ENCODE results near the gene PIGN. TPM values are rescaled to one million over a fixed set of nuclear protein-coding genes. Genes with fewer than 3 reads are reported as not detected.
A peak's percentile ranks its signal among the peaks of the same experiment; 100 is the strongest.

The PIGN gene
- total RNA-seq: 29.4 and 29.6 TPM in 2 replicates

GRCh38 chr18:62186774-62187542 is at the start of gene PIGN, which contains the start of gene RELCH:
TSS of gene PIGN (minus strand) at chr18:62187056. CDS start at chr18:62161353, 25,703 bp downstream.
TSS of gene RELCH (plus strand) at chr18:62187255. CDS start at chr18:62187506, 251 bp downstream.
- Mint-ChIP-seq H3K4me3 (ENCODE audit: low read depth) (peak within 1 kb of the TSS; percentile 97), H3K27ac (peak within 1 kb of the TSS; percentile 92), H3K9me3 (no peaks in the 10 kb centered on the region), H3K27me3 (ENCODE audit: low read depth) (no peaks in the 10 kb centered on the region), H3K36me3 (ENCODE audit: low read depth) (peaks cover 25% of the 10 kb centered on the region), H3K4me1 (ENCODE audit: low read depth) (peaks cover 42% of the 10 kb centered on the region)
- intact Hi-C loops (cut with micrococcal nuclease): loop anchor here (1.0 to 5.0 kb wide), 7 partner anchors 62 to 1235 kb away; partner anchors contain the start of genes KDSR, PHLPP1, TNFRSF11A and VPS4B
- peak; percentile 94 for DNase-seq (ENCODE audit: low spot score)

GRCh38 chr18:62236252-62236651 is 49.4 kb upstream of the PIGN start:
- no peak overlapping the region for H3K4me3 Mint-ChIP-seq (ENCODE audit: low read depth)
- H3K4me1 Mint-ChIP-seq (ENCODE audit: low read depth): peaks cover 15% of the 10 kb centered on the region
- peaks cover 17% of the 10 kb centered on the region for H3K9me3 Mint-ChIP-seq
- H3K27me3 Mint-ChIP-seq (ENCODE audit: low read depth): no peaks in the 10 kb centered on the region
- no peak overlapping the region for H3K27ac Mint-ChIP-seq
- intact Hi-C loops (cut with micrococcal nuclease): no loop called here
- DNase-seq (ENCODE audit: low spot score): no peak
- peaks cover 64% of the 10 kb centered on the region for H3K36me3 Mint-ChIP-seq (ENCODE audit: low read depth)

- no peak for DNase-seq (ENCODE audit: low spot score)
- H3K36me3 Mint-ChIP-seq (ENCODE audit: low read depth): peaks cover 71% of the 10 kb centered on the region
- no peak overlapping the region for H3K4me3 Mint-ChIP-seq (ENCODE audit: low read depth)
- peaks cover 21% of the 10 kb centered on the region for H3K9me3 Mint-ChIP-seq
- peaks cover 2% of the 10 kb centered on the region for H3K4me1 Mint-ChIP-seq (ENCODE audit: low read depth)
- H3K27me3 Mint-ChIP-seq (ENCODE audit: low read depth): no peaks in the 10 kb centered on the region
- no peak overlapping the region for H3K27ac Mint-ChIP-seq
- intact Hi-C loops (cut with micrococcal nuclease): no loop called here
These were observed 39.2 kb upstream of the PIGN start for GRCh38 chr18:62226047-62226446.

GRCh38 chr18:62224229-62224628 is 37.4 kb upstream of the PIGN start:
- no peak for DNase-seq (ENCODE audit: low spot score)
- Mint-ChIP-seq H3K4me3 (ENCODE audit: low read depth) (no peak overlapping the region), H3K4me1 (ENCODE audit: low read depth) (peaks cover 7% of the 10 kb centered on the region), H3K9me3 (peaks cover 21% of the 10 kb centered on the region), H3K27ac (no peak overlapping the region), H3K36me3 (ENCODE audit: low read depth) (peaks cover 66% of the 10 kb centered on the region), H3K27me3 (ENCODE audit: low read depth) (no peaks in the 10 kb centered on the region)
- intact Hi-C loops (cut with micrococcal nuclease): no loop called here

GRCh38 chr18:62214790-62215189 is 27.9 kb upstream of the PIGN start:
- H3K9me3 Mint-ChIP-seq: no peaks in the 10 kb centered on the region
- no peak for DNase-seq (ENCODE audit: low spot score)
- H3K27ac Mint-ChIP-seq: no peak overlapping the region
- H3K4me1 Mint-ChIP-seq (ENCODE audit: low read depth): peaks cover 10% of the 10 kb centered on the region
- intact Hi-C loops (cut with micrococcal nuclease): no loop called here
- no peak overlapping the region for H3K4me3 Mint-ChIP-seq (ENCODE audit: low read depth)
- H3K27me3 Mint-ChIP-seq (ENCODE audit: low read depth): no peaks in the 10 kb centered on the region
- H3K36me3 Mint-ChIP-seq (ENCODE audit: low read depth): peaks cover 48% of the 10 kb centered on the region

- H3K9me3 Mint-ChIP-seq: no peaks in the 10 kb centered on the region
- no peak for DNase-seq (ENCODE audit: low spot score)
- peaks cover 14% of the 10 kb centered on the region for H3K4me1 Mint-ChIP-seq (ENCODE audit: low read depth)
- H3K27me3 Mint-ChIP-seq (ENCODE audit: low read depth): no peaks in the 10 kb centered on the region
- H3K36me3 Mint-ChIP-seq (ENCODE audit: low read depth): peaks cover 42% of the 10 kb centered on the region
- intact Hi-C loops (cut with micrococcal nuclease): no loop called here
- no peak overlapping the region for H3K27ac Mint-ChIP-seq
- no peak overlapping the region for H3K4me3 Mint-ChIP-seq (ENCODE audit: low read depth)
These were observed 24.5 kb upstream of the PIGN start for GRCh38 chr18:62211325-62211828.

- Mint-ChIP-seq H3K4me3 (ENCODE audit: low read depth) (no peak overlapping the region), H3K36me3 (ENCODE audit: low read depth) (peaks cover 42% of the 10 kb centered on the region), H3K9me3 (no peaks in the 10 kb centered on the region), H3K27me3 (ENCODE audit: low read depth) (no peaks in the 10 kb centered on the region), H3K27ac (no peak overlapping the region), H3K4me1 (ENCODE audit: low read depth) (peaks cover 14% of the 10 kb centered on the region)
- no peak for DNase-seq (ENCODE audit: low spot score)
- intact Hi-C loops (cut with micrococcal nuclease): no loop called here
These were observed 23.3 kb upstream of the PIGN start for GRCh38 chr18:62210138-62210537.

GRCh38 chr18:62209046-62209445 is 22.2 kb upstream of the PIGN start:
- no peak overlapping the region for H3K27ac Mint-ChIP-seq
- H3K36me3 Mint-ChIP-seq (ENCODE audit: low read depth): peaks cover 36% of the 10 kb centered on the region
- no peak for DNase-seq (ENCODE audit: low spot score)
- intact Hi-C loops (cut with micrococcal nuclease): loop anchor here (5.0 kb wide), 1 partner anchor 33 kb away; no protein-coding TSS in a partner anchor
- H3K4me3 Mint-ChIP-seq (ENCODE audit: low read depth): no peak overlapping the region
- peaks cover 14% of the 10 kb centered on the region for H3K4me1 Mint-ChIP-seq (ENCODE audit: low read depth)
- H3K27me3 Mint-ChIP-seq (ENCODE audit: low read depth): no peaks in the 10 kb centered on the region
- no peaks in the 10 kb centered on the region for H3K9me3 Mint-ChIP-seq

- DNase-seq (ENCODE audit: low spot score): no peak
- Mint-ChIP-seq H3K27ac (no peak overlapping the region), H3K4me3 (ENCODE audit: low read depth) (no peak overlapping the region), H3K36me3 (ENCODE audit: low read depth) (peaks cover 26% of the 10 kb centered on the region), H3K27me3 (ENCODE audit: low read depth) (no peaks in the 10 kb centered on the region), H3K4me1 (ENCODE audit: low read depth) (peaks cover 14% of the 10 kb centered on the region), H3K9me3 (no peaks in the 10 kb centered on the region)
- intact Hi-C loops (cut with micrococcal nuclease): loop anchor here (5.0 kb wide), 1 partner anchor 36 kb away; no protein-coding TSS in a partner anchor
These were observed 19.7 kb upstream of the PIGN start for GRCh38 chr18:62206593-62206992.

GRCh38 chr18:62205824-62206223 is 19.0 kb upstream of the PIGN start:
- H3K36me3 Mint-ChIP-seq (ENCODE audit: low read depth): peaks cover 23% of the 10 kb centered on the region
- intact Hi-C loops (cut with micrococcal nuclease): loop anchor here (5.0 kb wide), 1 partner anchor 36 kb away; no protein-coding TSS in a partner anchor
- no peaks in the 10 kb centered on the region for H3K9me3 Mint-ChIP-seq
- no peaks in the 10 kb centered on the region for H3K27me3 Mint-ChIP-seq (ENCODE audit: low read depth)
- H3K4me1 Mint-ChIP-seq (ENCODE audit: low read depth): peaks cover 14% of the 10 kb centered on the region
- no peak for DNase-seq (ENCODE audit: low spot score)
- no peak overlapping the region for H3K4me3 Mint-ChIP-seq (ENCODE audit: low read depth)
- H3K27ac Mint-ChIP-seq: no peak overlapping the region

- Mint-ChIP-seq H3K27ac (no peak overlapping the region), H3K9me3 (no peaks in the 10 kb centered on the region), H3K27me3 (ENCODE audit: low read depth) (no peaks in the 10 kb centered on the region), H3K4me3 (ENCODE audit: low read depth) (no peak overlapping the region), H3K36me3 (ENCODE audit: low read depth) (peaks cover 12% of the 10 kb centered on the region), H3K4me1 (ENCODE audit: low read depth) (peaks cover 21% of the 10 kb centered on the region)
- intact Hi-C loops (cut with micrococcal nuclease): no loop called here
- DNase-seq (ENCODE audit: low spot score): no peak
These were observed 15.0 kb upstream of the PIGN start for GRCh38 chr18:62201870-62202269.

- intact Hi-C loops (cut with micrococcal nuclease): no loop called here
- no peak for DNase-seq (ENCODE audit: low spot score)
- Mint-ChIP-seq H3K9me3 (no peaks in the 10 kb centered on the region), H3K36me3 (ENCODE audit: low read depth) (peaks cover 15% of the 10 kb centered on the region), H3K4me3 (ENCODE audit: low read depth) (no peak overlapping the region), H3K4me1 (ENCODE audit: low read depth) (peaks cover 27% of the 10 kb centered on the region), H3K27me3 (ENCODE audit: low read depth) (no peaks in the 10 kb centered on the region), H3K27ac (no peak overlapping the region)
These were observed 13.5 kb upstream of the PIGN start for GRCh38 chr18:62200121-62200914.

Data from activated T-helper 2 cell treated with anti-CD3 and anti-CD28 coated beads, Interferon-gamma antibody, Interleukin-2, Interleukin-4, amounts not matched to agents 10 μg/mL and 5 μg/mL and 100 μg/mL, durations not matched to agents 14 hours and 24 hours and 36 hours (primary cell).